Gastroesophageal sphincter (tissue), 3 donors: ENCODE data around the gene PIWIL4.
"Not testable (repeated sequence)": the region's sequence is repeated elsewhere in the genome, so short reads cannot be mapped to it uniquely, and the experiment has no call there.

Experiments used
- CTCF ChIP-seq, 4 experiments: fragments of 200-600 bp in 2 of 4; fragments of 450-650 bp in 2 of 4; sonication (generic) in 1 of 4; IDR thresholded peaks; one replicate each; pipeline ENCODE4 v1.5.1; 2017 to 2019; ENCODE audit warnings: antibody characterized with exemption in 4 of 4, mild to moderate bottlenecking in 2 of 4, moderate library complexity in 2 of 4
- POLR2A ChIP-seq, 2 donors: fragments of 450-650 bp; IDR thresholded peaks; one replicate each; pipeline ENCODE4 v1.6.1; 2017; ENCODE audit warnings: antibody characterized with exemption in 2 of 2, mild to moderate bottlenecking in 2 of 2, moderate library complexity in 1 of 2
- POLR2AphosphoS5 ChIP-seq: sonication (generic); formaldehyde crosslinking; IDR thresholded peaks from one replicate; pipeline ENCODE4 v1.6.1; 2017; ENCODE audit warnings: antibody characterized with exemption

- not testable (repeated sequence) for TF ChIP-seq POLR2AphosphoS5; CTCF (IDR thresholded peaks at IDR 0.05); POLR2A (IDR thresholded peaks at IDR 0.05)
Observed at GRCh38 chr11:94627003-94627560, 59.9 kb downstream of the PIWIL4 start.
